BJ (cell line): ENCODE measurements around the gene SCUBE3. TPM values are rescaled to one million over a fixed set of nuclear protein-coding genes. Genes with fewer than 3 reads are reported as not detected.

ENCODE experiments used
- CTCF ChIA-PET: fragments of 350-600 bp; formaldehyde crosslinking; extraction: SDS; loops from one replicate; lab custom pipeline; 2021; ENCODE audit warnings: antibody characterized with exemption, inconsistent platforms; lab: Yijun Ruan, JAX
- POLR2A ChIA-PET: fragments of 300-600 bp; sonication (Branson Sonifier 250); formaldehyde crosslinking; extraction: SDS; loops from one replicate; lab custom pipeline; 2021; ENCODE audit warnings: antibody characterized with exemption; lab: Charles Lee
- DNase-seq: peaks from one replicate; pipeline ENCODE4 v3.0.0-alpha.2; 2011; ENCODE audit warnings: low read depth
- H3K27me3 ChIP-seq: 2 replicates; pipeline ENCODE4 v1.6.0; 2011; ENCODE audit warnings: low read length; ENCODE audit not compliant: control insufficient read depth, insufficient read depth
- H3K36me3 ChIP-seq: 2 replicates; pipeline ENCODE4 v1.5.1; 2011; ENCODE audit warnings: low read length; ENCODE audit not compliant: control insufficient read depth, insufficient read depth
- H3K4me3 ChIP-seq: 2 replicates; pipeline ENCODE4 v1.5.1; 2011; ENCODE audit warnings: low read depth, mild to moderate bottlenecking, control low read depth, low read length
- polyA plus RNA-seq: library from polyadenylated mRNA; depleted of rRNA; stranded (reverse); fragments of >200 nt; gene quantifications from 2 replicates; pipeline ENCODE4 v1.2.3, GENCODE V29; 2011
- TF ChIP-seq, protein P1 (sequence below): IDR thresholded peaks from 2 replicates; pipeline ENCODE4 v1.5.1; 2011; ENCODE audit warnings: low read depth, mild to moderate bottlenecking, control low read depth, inconsistent platforms, low read length, moderate library complexity; ENCODE audit not compliant: insufficient read depth

SCUBE3 gene
- polyA plus RNA-seq, 1 experiment, result 13.1 TPM

DNA sequence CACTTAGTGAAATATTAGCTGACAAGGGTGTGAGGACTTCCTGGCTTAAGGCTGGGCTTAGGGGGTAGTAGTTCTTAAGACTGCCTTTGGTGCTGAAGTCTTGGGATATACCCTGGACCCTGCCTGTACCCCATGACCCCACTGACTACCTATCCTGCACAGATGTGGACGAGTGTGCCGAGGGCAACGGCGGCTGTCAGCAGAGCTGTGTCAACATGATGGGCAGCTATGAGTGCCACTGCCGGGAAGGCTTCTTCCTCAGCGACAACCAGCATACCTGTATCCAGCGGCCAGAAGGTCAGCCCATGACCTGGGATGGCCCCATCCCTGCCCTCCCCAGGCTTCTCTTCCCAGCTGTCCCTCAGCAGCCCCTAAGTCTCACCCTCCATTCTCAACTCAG, 17.8 kb downstream of the SCUBE3 start:
- ChIA-PET POLR2A (no interaction called here), CTCF (interaction anchor here (0.9 to 8.1 kb wide), 4 partner anchors 9 to 245 kb away, joined by 3 to 83 read pairs (median 9); no protein-coding TSS in a partner anchor)

DNA sequence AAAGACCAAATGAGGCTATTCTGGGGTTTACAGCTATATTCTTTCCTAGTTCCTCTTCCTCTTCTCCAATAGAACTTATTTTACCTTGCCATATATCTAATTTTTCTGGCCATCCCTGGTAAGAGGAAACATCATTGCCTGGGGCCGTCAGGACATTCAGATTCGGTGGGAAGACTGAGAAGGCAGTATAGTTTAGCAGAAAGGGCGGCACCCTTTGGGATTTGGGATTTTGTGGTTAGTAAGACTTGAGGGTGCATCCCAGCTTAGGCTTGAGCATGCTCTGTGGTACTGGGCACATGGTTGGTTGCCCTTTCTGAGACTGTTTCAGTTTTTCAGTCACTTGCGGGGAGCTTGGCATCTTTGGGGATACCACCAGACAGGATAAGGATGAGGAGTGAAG, 21.1 kb downstream of the SCUBE3 start:
- TF ChIP-seq, protein P1, sequence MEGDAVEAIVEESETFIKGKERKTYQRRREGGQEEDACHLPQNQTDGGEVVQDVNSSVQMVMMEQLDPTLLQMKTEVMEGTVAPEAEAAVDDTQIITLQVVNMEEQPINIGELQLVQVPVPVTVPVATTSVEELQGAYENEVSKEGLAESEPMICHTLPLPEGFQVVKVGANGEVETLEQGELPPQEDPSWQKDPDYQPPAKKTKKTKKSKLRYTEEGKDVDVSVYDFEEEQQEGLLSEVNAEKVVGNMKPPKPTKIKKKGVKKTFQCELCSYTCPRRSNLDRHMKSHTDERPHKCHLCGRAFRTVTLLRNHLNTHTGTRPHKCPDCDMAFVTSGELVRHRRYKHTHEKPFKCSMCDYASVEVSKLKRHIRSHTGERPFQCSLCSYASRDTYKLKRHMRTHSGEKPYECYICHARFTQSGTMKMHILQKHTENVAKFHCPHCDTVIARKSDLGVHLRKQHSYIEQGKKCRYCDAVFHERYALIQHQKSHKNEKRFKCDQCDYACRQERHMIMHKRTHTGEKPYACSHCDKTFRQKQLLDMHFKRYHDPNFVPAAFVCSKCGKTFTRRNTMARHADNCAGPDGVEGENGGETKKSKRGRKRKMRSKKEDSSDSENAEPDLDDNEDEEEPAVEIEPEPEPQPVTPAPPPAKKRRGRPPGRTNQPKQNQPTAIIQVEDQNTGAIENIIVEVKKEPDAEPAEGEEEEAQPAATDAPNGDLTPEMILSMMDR, result no peak
- CTCF ChIA-PET, result interaction anchor here (1.3 kb wide), 1 partner anchor 9 kb away, joined by 6 read pairs; no protein-coding TSS in a partner anchor
- DNase-seq, result no peak
- H3K36me3 ChIP-seq, result peaks cover 2% of the 10 kb centered on the region; the same call in 1 of the 2 replicates
- H3K4me3 ChIP-seq, result no peak overlapping the region
- no peaks in the 10 kb centered on the region for H3K27me3 ChIP-seq
- POLR2A ChIA-PET, result no interaction called here

More for the DNA sequence above, 17.8 kb downstream of the SCUBE3 start:
- no peak for DNase-seq
- TF ChIP-seq, protein P1, result no peak
- H3K27me3 ChIP-seq, result no peaks in the 10 kb centered on the region
- no peak overlapping the region for H3K4me3 ChIP-seq
- H3K36me3 ChIP-seq, result peaks cover 4% of the 10 kb centered on the region

DNA sequence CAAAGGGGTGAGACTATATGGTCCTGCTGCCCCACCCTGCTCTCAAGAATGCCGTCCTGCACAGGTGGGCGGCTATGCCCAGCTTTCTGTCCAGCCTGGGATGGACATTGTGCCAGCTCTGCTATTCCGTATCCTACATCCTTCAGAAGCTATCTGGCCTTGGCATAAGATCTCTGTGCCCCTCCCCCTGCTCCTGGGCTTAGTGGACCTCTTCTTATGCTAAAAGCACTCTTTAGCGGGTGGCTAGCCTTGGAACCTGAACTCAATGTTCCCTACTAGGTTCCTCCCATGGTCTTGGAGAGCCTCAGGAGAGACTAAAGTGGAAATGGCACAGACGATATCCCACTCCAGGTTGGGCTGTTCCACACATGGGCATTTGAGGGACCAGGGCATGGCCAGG, 22.5 kb downstream of the SCUBE3 start:
- POLR2A ChIA-PET, result no interaction called here
- CTCF ChIA-PET, result interaction anchor here (0.9 to 1.7 kb wide), 3 partner anchors 31 to 96 kb away, joined by 3 to 8 read pairs (median 4); no protein-coding TSS in a partner anchor
- no peak overlapping the region for H3K4me3 ChIP-seq
- H3K27me3 ChIP-seq, result no peaks in the 10 kb centered on the region
- DNase-seq, result no peak
- H3K36me3 ChIP-seq, result no peaks in the 10 kb centered on the region; the same call in 1 of the 2 replicates
- TF ChIP-seq, protein P1, result no peak

DNA sequence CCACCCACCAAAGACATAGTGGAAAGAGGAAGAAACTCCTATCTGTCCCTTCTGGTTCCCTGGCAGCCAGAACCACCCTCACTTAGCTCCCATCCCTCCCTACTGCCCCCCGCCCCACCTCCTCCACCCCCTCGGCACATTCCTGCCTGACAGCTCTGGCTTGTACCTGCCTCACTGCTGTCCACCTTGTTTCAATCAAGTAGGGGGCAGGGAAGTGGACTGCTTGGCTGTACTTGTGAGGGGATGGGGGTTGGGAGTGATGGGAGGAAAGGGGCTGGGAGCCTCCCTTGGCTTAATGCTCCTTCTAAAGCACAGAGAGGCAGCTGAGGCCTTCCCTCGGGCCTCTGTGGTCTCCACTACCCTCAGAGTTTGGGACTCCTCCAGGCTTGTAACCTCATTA, 23.7 kb downstream of the SCUBE3 start:
- Histone ChIP-seq H3K27me3 (no peaks in the 10 kb centered on the region), H3K4me3 (no peak overlapping the region), H3K36me3 (no peaks in the 10 kb centered on the region; the same call in 1 of the 2 replicates)
- ChIA-PET POLR2A (no interaction called here), CTCF (interaction anchor here (0.9 to 1.7 kb wide), 4 partner anchors 12 to 250 kb away, joined by 3 to 8 read pairs (median 6); no protein-coding TSS in a partner anchor)
- DNase-seq, result no peak
- TF ChIP-seq, protein P1, result no peak

DNA sequence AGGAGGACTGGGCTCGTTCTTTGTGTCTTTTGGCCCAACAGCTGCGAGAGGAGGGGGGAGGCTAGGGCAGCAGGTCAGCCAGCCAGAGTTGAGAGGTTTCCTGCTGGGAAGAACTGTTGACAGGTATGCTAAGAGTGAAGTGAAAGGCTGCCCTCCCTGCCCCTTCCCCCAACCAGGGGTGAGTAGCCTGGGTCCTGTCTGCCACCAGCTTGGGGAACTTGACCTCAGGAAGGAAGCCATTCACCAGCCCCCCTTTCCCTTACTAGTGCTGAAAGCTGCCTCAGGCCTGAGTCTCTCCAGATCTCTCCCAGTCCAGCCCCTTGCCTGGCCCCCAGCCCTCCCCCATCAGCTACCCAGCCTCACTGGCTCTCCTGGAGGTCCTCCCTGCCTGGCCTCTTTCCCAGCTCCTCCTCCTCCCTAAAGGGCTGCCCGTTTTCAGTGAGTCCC, 25.1 kb downstream of the SCUBE3 start:
- H3K4me3 ChIP-seq, result no peak overlapping the region
- CTCF ChIA-PET, result interaction anchor here (2.2 to 4.9 kb wide), 5 partner anchors 10 to 247 kb away, joined by 9 to 119 read pairs (median 65); no protein-coding TSS in a partner anchor
- TF ChIP-seq, protein P1, result no peak
- POLR2A ChIA-PET, result no interaction called here
- no peaks in the 10 kb centered on the region for H3K27me3 ChIP-seq
- DNase-seq, result no peak
- peaks cover 2% of the 10 kb centered on the region for H3K36me3 ChIP-seq
